Regular cardiac myocyte (primary cell): ENCODE data around the gene AIF1. TPM values are rescaled to one million over a fixed set of nuclear protein-coding genes. Genes with fewer than 3 reads are reported as not detected.

Experiments
- total RNA-seq: library from RNA; depleted of rRNA; stranded (reverse); fragments of >200 nt; gene quantifications from 2 replicates; pipeline ENCODE4 v1.2.3, GENCODE V29; 2014

AIF1 gene
- not detected in 2 replicates for total RNA-seq

DNA sequence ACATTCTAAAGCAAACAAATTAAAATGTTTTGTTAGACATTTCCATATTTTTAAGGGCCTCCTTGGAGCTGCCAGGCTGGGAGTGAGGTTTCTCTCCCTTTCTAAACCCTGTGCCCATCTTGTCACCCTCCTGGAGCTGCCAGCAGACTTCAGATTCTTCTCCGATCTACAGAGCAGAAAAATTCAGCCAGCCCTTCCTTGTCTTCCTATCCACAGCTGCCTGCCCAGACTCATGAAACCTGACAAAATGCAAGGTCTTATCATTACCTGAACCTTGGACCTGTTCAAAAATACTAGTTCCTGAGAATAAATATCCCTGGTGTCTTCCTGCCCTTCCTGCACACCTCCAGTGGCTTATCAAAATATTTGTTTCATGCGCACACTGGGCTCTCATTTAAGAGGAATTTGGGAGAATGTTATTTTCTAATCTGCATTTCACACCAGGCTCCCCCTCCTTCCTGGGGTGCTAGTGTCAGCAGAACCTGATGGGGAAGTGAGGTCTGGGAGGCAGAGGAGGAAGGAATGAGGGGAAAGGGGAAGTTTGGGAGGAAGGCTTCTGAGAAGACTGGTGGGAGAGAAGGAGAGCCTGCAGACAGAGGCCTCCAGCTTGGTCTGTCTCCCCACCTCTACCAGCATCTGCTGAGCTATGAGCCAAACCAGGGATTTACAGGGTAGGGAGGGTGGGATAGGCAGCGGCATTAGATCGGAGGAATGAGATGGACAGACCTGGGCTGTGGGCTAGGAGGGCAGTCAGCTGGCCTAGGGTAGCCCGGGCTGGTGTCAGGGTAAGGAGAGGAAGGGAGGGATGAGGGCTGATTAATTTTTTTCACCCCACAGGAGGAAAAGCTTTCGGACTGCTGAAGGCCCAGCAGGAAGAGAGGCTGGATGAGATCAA is at the start of gene AIF1:
Gene AIF1, plus strand, starts transcription at position 551 of the 895 bp plus-strand sequence. Its CDS starts 96 bp downstream, at position 647.

DNA sequence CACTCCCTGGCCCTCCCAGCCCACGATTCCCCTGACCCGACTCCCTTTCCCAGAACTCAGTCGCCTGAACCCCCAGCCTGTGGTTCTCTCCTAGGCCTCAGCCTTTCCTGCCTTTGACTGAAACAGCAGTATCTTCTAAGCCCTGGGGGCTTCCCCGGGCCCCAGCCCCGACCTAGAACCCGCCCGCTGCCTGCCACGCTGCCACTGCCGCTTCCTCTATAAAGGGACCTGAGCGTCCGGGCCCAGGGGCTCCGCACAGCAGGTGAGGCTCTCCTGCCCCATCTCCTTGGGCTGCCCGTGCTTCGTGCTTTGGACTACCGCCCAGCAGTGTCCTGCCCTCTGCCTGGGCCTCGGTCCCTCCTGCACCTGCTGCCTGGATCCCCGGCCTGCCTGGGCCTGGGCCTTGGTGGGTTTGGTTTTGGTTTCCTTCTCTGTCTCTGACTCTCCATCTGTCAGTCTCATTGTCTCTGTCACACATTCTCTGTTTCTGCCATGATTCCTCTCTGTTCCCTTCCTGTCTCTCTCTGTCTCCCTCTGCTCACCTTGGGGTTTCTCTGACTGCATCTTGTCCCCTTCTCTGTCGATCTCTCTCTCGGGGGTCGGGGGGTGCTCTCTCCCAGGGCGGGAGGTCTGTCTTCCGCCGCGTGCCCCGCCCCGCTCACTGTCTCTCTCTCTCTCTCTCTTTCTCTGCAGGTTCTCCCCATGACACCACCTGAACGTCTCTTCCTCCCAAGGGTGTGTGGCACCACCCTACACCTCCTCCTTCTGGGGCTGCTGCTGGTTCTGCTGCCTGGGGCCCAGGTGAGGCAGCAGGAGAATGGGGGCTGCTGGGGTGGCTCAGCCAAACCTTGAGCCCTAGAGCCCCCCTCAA is 42.8 kb upstream of the AIF1 start, which contains the start of gene LTA:
Gene LTA, plus strand, starts transcription at position 249 of the 871 bp plus-strand sequence. Its CDS starts 454 bp downstream, at position 703.

DNA sequence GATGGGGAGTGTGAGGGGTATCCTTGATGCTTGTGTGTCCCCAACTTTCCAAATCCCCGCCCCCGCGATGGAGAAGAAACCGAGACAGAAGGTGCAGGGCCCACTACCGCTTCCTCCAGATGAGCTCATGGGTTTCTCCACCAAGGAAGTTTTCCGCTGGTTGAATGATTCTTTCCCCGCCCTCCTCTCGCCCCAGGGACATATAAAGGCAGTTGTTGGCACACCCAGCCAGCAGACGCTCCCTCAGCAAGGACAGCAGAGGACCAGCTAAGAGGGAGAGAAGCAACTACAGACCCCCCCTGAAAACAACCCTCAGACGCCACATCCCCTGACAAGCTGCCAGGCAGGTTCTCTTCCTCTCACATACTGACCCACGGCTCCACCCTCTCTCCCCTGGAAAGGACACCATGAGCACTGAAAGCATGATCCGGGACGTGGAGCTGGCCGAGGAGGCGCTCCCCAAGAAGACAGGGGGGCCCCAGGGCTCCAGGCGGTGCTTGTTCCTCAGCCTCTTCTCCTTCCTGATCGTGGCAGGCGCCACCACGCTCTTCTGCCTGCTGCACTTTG is 39.6 kb upstream of the AIF1 start, which contains the start of gene TNF:
Gene TNF, plus strand, starts transcription at position 231 of the 567 bp plus-strand sequence. Its CDS starts 177 bp downstream, at position 408.

DNA sequence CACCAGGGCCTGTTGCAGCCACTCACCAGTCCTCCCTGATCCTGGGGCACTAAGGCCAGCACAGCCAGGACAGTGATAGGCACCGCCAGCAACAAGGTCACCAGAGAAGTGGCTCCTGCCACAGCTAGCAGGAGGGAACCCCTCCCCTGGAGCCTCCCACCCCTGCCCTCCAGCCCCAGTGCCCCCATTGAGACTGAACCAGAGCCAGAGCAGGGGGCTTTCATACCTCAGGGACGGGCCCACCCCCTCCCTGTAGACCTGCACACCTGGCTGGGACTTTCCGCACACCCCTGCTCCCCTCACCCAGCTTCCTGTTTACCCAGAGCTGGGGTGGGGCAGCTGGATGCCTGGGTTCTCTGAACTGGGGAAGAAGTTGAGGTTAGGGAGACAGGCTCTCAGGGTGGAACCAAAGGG is 32.8 kb upstream of the AIF1 start, which contains the start of gene LTB:
Gene LTB, minus strand, starts transcription at position 195 of the 414 bp plus-strand sequence. Its CDS starts 7 bp downstream, at position 188.

DNA sequence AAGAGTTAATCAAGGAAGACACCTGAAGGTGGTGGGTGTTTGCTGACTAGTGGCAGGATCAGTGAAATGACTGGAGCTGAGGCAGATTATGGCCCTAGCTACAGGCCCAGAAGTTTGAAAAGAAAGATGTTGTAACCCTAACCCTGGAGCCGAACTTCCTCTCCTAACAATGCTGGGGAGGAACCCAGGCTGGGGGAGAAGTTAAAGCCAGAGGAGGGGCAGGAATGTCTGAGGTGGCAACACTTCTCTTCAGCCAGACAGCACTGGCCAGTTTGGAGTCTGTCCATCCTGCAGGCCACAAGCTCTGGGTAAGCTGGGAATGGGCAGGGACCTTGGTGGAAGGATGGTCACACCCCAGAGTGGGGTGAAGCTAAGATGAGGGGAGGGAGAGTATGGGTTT is 29.0 kb upstream of the AIF1 start, which contains the start of gene LST1:
Gene LST1, plus strand, starts transcription at position 270 of the 400 bp plus-strand sequence. CDS start 1,023 bp downstream, outside the sequence.

DNA sequence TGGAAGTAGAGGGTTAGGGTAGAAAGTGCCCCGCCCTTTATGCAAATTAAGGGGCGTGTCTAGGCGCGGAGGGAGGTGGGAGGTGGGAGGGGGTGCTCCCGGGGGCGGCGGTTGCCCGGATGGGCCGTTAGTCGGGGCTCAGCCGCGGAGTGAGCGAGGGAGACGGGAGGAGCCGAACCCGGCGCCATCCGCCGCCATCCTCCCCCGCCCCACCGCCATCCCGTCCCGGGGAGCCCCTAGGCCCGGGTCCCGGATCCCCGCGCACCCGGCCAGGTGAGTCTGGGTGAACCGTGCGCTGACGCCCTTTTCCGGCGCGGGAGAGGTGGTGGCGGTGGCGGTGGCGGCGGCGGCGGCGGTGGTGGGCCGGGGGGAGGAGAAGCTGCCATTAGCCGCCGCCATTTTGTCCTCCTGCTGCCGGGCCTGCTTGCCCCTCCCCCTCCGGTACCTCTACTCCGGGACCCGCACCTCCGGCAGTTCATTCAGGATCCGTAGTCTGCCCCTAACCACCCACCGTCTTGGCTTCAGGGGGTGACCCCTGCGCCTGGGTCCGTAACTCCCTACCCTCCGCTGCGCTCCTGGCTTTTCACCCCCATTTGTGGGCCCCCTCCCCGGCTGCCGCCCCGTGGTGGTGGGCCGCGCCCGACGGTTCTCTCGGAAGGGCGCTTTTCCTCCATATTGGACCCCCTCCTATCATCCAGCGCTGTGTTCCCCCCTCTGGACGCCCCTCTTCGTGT is 5.7 kb downstream of the AIF1 start, which contains the start of gene PRRC2A:
Gene PRRC2A, plus strand, starts transcription at position 130 of the 734 bp plus-strand sequence. CDS start 2,075 bp downstream, outside the sequence.

DNA sequence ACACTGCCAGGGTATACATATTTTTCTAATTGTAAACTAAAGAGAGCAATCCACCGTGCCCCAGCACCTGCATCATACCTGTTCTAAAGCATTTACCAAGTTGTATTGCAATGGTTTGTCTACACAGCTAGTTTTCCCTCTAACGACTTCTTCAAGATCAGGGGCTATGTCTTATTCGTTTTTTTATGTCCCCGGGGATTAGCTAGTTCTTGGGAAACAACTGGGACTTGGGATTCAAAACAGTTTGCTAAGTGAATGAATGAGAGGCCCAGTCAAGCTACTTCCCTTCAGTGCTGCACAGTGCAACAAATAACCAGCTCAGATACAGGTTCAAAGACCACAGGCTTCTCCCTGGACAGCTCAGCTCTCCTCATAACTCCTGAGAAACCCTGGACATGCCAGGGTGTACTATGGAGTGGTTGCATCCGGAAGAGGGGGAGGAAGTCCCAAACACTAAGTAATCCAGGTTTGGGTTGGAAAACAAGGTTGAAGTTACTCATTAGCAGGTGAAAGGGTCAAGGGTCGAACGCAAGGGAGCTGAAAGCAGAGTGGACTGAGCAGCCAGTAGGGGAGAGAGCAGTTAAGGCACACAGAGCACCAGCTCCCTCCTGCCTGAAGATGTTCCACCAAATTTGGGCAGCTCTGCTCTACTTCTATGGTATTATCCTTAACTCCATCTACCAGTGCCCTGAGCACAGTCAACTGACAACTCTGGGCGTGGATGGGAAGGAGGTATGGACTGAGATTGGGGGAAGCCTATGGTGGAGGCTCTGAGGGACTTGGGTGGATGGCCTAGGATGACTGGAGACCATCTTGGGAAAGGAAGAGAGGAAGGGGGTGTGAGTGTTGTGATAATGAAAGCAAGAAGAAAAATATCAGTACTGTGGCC is 40.6 kb downstream of the AIF1 start, which contains the start of gene APOM:
Gene APOM, plus strand, starts transcription at position 546 of the 889 bp plus-strand sequence. Its CDS starts 73 bp downstream, at position 619.

DNA sequence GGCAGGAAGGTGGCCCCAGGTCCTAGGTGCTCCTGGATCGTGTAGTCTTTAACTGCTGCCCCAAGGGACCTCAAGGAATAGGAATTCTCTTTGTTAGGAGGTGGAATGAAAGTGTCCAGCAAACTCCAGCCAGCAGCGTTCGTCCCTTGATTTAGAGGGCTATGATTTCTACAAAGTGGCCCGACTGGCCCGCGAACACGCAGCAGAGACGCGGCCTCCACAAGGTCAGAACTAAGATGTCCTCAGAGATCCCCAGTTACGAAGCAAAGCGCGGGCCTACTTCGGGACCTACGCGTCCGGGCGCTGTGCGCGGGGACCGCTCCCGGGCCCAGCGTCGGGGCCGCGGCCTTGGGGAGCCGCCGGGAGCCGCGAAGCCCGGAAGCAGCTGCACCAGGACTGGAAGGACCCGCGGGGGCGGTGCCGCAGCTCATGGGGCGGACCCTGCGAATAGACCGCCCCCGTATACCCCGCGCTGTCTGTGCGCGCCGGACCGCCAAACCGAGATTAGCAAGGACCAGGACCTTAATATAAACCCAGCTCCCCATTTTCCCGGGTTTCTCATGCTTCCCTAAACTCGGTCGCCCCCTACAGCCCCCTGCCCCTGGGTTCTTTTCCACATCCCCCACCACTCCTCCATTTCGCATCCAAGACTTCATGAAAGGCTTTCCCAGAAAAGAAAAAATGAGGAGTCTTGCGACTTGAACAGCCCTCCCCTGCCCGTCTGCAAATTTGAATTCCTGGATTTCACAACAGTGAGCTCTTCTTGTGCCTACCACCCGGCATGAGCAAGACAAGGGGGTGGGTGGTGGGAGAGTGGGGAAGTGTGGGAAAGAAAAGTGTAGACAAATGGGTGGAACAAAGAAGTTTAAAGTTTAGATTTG is 45.6 kb downstream of the AIF1 start, which contains the start of gene C6orf47:
Gene C6orf47, minus strand, starts transcription at position 398 of the 881 bp plus-strand sequence. CDS start 831 bp downstream, outside the sequence.

DNA sequence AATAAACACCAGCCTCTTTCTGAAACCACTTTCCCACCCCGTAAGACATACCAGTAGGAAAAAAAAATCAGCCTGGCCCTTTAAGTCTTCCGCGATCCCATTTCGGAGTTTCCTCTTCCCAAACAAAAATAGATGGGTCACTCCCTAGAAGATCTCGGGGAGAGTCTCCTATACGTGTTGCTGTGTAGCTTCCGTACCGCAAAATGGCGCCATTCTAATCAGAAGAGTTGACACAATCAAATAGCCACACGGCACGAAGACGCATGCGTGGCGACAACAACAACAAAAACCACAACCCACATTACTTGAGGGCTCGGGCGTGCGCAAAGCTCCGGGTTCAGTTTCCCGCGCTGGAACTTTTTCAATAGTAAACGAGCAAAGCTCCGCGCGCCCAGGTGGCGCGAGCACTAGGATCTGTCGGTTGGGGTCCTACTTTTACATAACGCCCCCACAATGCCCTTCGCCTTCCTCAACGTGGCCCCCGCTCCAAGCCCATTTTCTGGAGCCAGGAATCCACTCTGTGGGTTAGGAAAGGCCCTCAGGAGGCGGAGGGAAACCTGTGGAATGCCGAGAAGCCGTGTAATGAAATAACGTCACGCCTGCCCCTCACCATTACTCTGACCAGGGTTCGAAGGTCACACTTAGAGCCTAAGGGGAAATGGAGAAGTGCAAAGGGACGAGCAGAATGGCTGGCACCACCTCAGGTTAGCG is 49.9 kb downstream of the AIF1 start, which contains the start of gene GPANK1:
Gene GPANK1, minus strand, starts transcription at position 208 of the 711 bp plus-strand sequence. CDS start 519 bp downstream, outside the sequence.

DNA sequence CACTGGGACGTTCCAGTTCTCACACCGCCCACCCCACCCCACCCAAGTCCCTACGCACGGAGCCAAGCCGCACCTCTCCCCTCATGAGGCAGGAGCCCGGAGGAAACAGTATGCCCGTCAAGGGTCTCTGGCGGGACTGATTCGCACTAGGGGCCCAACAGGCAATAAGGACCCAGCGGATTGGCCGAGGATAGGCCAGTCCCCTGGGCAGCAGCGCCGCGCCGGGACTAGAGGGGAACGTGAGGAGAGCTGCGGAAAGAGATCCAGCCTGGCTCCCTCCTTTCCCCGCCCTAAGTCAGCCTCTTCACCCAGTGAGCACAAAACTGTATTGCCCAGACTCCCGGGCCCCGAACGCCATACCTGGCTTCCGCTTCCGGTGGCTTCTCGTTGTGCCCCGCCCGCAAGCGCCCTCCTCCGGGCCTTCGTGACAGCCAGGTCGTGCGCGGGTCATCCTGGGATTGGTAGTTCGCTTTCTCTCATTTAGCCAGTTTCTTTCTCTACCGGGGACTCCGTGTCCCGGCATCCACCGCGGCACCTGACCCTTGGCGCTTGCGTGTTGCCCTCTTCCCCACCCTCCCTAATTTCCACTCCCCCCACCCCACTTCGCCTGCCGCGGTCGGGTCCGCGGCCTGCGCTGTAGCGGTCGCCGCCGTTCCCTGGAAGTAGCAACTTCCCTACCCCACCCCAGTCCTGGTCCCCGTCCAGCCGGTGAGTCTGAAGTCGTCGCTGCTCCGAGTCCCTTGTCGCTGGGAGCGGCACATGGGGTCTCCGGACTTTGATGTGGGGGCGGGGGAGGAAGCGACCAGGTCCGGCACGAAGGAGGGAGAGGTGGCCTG is 50.7 kb downstream of the AIF1 start, which contains the start of gene CSNK2B:
Gene CSNK2B, plus strand, starts transcription at position 580 of the 836 bp plus-strand sequence. CDS start 752 bp downstream, outside the sequence.

Other genes with a start within 250 kb of the AIF1 start
- 45.1 and 62.3 TPM in 2 replicates for gene MICA, start 211.6 kb upstream of the AIF1 start, total RNA-seq
- 9.0 and 20.7 TPM in 2 replicates for gene MICB, start 117.1 kb upstream of the AIF1 start, total RNA-seq
- gene MCCD1, start 86.3 kb upstream of the AIF1 start, total RNA-seq = not detected in 2 replicates
- gene DDX39B, start 73.2 kb upstream of the AIF1 start, total RNA-seq = 156 and 555 TPM in 2 replicates
- 1.2 and 5.1 TPM in 2 replicates for gene ATP6V1G2, start 68.6 kb upstream of the AIF1 start, total RNA-seq
- gene NFKBIL1, start 67.6 kb upstream of the AIF1 start, total RNA-seq = 19.7 and 32.7 TPM in 2 replicates
- gene LTA, start 42.9 kb upstream of the AIF1 start, total RNA-seq = not detected in 2 replicates
- gene TNF, start 39.7 kb upstream of the AIF1 start, total RNA-seq = not detected in 2 replicates
- 0.28 TPM in 1 of 2 replicates, not detected in the other for gene LTB, start 32.8 kb upstream of the AIF1 start, total RNA-seq
- gene LST1, start 29.0 kb upstream of the AIF1 start, total RNA-seq = not detected in 2 replicates
- gene NCR3, start 22.2 kb upstream of the AIF1 start, total RNA-seq = not detected in 2 replicates
- 19.7 and 31.1 TPM in 2 replicates for gene PRRC2A, start 5.5 kb downstream of the AIF1 start, total RNA-seq
- gene BAG6, start 37.4 kb downstream of the AIF1 start, total RNA-seq = 90.5 and 111 TPM in 2 replicates
- 0.28 and 1.2 TPM in 2 replicates for gene APOM, start 40.7 kb downstream of the AIF1 start, total RNA-seq
- 21.9 and 23.4 TPM in 2 replicates for gene C6orf47, start 45.5 kb downstream of the AIF1 start, total RNA-seq
- gene GPANK1, start 49.8 kb downstream of the AIF1 start, total RNA-seq = 14.1 and 22.2 TPM in 2 replicates
- gene CSNK2B, start 50.8 kb downstream of the AIF1 start, total RNA-seq = 93.0 and 140 TPM in 2 replicates
- gene LY6G5B, start 54.7 kb downstream of the AIF1 start, total RNA-seq = 2.0 and 2.3 TPM in 2 replicates
- gene LY6G5C, start 65.8 kb downstream of the AIF1 start, total RNA-seq = 0.38 and 1.7 TPM in 2 replicates
- gene ABHD16A, start 88.1 kb downstream of the AIF1 start, total RNA-seq = 47.1 and 56.7 TPM in 2 replicates
- gene LY6G6F, start 91.6 kb downstream of the AIF1 start, total RNA-seq = not detected in 2 replicates
- not detected in 2 replicates for gene LY6G6D, start 100.1 kb downstream of the AIF1 start, total RNA-seq
- gene LY6G6C, start 106.5 kb downstream of the AIF1 start, total RNA-seq = under 0.01 TPM in 1 of 2 replicates, not detected in the other
- 0.28 TPM in 1 of 2 replicates, not detected in the other for gene MPIG6B, start 108.1 kb downstream of the AIF1 start, total RNA-seq
- gene DDAH2, start 114.1 kb downstream of the AIF1 start, total RNA-seq = 58.1 and 70.5 TPM in 2 replicates
- gene CLIC1, start 121.3 kb downstream of the AIF1 start, total RNA-seq = 711 and 1,283 TPM in 2 replicates
- 4.4 and 5.4 TPM in 2 replicates for gene MSH5, start 124.8 kb downstream of the AIF1 start, total RNA-seq
- 0.19 and 0.85 TPM in 2 replicates for gene SAPCD1, start 147.4 kb downstream of the AIF1 start, total RNA-seq
- gene VWA7, start 162.1 kb downstream of the AIF1 start, total RNA-seq = under 0.01 TPM in 1 of 2 replicates, not detected in the other
- 32.4 and 91.3 TPM in 2 replicates for gene VARS1, start 180.5 kb downstream of the AIF1 start, total RNA-seq
- gene LSM2, start 191.7 kb downstream of the AIF1 start, total RNA-seq = 18.0 and 46.2 TPM in 2 replicates
- 1.3 and 2.8 TPM in 2 replicates for gene HSPA1L, start 200.0 kb downstream of the AIF1 start, total RNA-seq
- gene HSPA1A, start 200.3 kb downstream of the AIF1 start, total RNA-seq = 87.9 and 192 TPM in 2 replicates
- gene HSPA1B, start 212.5 kb downstream of the AIF1 start, total RNA-seq = 119 and 235 TPM in 2 replicates
- 51.4 and 93.9 TPM in 2 replicates for gene NEU1, start 247.6 kb downstream of the AIF1 start, total RNA-seq